ENCODE measurements around the gene EFNB3.

EFNB3 gene

DNA sequence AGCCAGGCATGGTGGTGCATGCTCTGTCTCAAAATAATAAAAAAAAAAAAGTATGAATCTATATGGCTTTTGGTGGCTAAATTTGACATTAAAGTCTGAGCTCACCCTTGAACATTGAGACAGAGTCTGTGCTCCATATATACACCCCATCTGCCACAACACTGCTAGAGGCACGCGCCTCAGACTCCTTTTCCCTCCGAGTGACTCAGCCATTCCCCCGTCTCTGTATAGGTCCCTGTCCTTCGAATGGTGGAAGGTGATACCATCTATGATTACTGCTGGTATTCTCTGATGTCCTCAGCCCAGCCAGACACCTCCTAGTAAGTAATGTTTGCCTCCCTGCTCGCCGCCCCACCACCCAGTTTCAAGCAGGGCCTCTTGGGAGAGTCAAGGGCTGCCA lies 4.5 kb upstream of the EFNB3 start:
- no peak for DNase-seq (ENCODE audit: low read depth)

DNA sequence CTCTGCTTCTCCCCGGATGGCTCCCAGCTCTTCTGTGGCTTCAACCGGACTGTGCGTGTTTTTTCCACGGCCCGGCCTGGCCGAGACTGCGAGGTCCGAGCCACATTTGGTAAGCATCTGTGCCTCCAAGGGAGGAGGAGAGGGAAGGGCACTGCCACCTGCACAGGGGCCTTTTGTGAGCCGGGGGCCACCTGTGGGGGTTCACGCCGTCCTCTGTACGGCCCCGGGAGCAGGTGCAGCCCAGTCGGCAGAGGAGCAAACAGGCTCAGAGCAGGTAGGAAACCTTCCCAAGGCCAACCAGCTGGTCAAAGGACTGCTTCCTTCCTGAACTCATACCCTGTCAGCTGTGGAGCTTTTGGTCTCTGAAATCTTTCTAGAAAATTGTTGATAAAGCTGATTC lies 3.3 kb upstream of the EFNB3 start:
- DNase-seq (ENCODE audit: low read depth) = no peak

DNA sequence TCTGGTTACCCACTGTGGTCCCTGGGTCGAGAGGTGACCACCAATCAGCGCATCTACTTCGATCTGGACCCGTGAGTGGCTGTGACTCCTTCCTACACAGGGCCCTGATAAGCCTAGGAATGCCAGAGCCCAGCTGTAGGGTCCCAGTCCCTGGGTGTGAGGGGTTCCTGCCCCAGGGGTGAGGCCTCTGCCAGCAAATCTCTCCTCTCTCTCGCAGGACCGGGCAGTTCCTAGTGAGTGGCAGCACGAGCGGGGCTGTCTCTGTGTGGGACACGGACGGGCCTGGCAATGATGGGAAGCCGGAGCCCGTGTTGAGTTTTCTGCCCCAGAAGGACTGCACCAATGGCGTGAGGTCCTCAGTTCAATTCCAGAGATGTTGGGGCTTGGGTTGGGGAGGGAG lies 2.2 kb upstream of the EFNB3 start:
- no peak for DNase-seq (ENCODE audit: low read depth)

DNA sequence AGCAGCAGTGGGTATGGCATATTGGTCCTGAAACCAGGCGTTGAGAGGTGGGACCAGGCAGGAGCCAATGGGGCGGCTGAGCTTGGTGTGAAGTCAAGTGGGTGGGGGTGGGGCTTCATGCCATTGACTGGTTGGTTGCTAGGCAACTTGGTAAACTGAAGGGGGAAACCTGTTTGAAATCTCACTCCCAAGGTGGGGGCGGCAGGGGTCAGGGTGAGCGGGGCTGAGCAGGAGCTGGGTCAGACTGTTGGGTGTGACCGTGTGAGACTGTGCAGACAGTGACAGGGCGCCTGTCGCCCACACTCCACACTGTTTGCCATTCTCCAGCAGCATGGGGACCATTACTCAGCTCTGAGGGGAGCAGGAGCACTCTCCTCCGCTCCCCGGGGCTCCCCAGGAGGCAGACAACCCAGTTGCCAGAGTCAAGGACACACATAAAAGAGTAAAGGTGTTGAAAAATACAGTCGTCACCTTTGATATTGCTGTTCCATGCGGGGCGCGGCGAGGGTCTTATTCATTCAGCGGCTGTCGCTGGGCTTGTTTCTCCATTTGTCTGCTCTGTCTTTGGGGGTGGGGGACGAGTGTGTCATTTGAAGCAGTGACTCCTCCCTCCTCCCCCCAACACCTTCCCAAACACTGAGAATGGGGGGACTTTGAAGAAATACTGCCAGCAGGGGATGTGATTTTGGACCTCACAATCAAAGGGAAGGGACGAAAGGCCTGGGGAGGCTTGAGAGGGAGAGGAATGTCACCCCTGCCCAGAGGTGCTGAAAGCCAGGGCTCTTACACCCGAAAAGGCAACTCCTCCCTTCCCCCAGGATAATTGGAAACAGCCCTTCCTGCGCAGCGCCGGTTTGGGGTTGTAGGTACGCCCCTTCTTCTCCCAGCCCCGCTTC lies 1.2 kb upstream of the EFNB3 start:
- DNase-seq (ENCODE audit: low read depth) = no peak

DNA sequence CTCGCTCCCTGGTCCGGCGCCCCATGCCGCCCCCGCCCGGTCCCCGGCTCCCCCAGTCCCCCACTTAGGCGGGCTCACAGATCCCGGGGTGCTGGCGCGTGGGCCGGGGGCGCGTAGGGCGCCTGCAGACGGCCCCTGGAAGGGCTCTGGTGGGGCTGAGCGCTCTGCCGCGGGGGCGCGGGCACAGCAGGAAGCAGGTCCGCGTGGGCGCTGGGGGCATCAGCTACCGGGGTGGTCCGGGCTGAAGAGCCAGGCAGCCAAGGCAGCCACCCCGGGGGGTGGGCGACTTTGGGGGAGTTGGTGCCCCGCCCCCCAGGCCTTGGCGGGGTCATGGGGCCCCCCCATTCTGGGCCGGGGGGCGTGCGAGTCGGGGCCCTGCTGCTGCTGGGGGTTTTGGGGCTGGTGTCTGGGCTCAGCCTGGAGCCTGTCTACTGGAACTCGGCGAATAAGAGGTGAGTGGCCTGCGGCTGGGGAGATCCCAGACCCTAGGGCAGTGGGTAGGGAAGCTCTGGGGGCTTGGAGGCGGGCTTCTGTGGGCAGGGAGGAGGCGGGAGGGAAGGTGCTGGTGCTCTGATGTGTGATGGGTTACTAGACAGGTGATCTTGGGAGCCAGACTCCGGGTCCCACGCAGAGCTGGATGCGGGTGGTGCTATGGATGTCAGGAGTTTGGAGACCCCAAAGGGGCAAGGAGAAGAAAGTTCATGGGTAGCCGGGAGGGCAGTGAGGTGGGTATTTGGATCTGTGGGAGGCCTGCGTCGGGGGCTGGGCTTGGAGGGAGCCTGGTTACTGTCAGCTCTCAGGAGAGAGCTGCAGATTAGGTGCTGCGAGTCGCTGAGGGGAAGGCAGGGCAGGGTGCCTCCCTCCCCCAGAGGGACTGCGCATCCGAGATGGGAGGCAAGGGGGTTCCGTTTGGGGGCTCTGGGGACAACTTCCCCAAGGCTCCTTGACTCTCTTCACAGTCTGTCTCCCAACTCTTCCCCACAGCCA lies 560 bp downstream of the EFNB3 start:
- DNase-seq (ENCODE audit: low read depth) = no peak

DNA sequence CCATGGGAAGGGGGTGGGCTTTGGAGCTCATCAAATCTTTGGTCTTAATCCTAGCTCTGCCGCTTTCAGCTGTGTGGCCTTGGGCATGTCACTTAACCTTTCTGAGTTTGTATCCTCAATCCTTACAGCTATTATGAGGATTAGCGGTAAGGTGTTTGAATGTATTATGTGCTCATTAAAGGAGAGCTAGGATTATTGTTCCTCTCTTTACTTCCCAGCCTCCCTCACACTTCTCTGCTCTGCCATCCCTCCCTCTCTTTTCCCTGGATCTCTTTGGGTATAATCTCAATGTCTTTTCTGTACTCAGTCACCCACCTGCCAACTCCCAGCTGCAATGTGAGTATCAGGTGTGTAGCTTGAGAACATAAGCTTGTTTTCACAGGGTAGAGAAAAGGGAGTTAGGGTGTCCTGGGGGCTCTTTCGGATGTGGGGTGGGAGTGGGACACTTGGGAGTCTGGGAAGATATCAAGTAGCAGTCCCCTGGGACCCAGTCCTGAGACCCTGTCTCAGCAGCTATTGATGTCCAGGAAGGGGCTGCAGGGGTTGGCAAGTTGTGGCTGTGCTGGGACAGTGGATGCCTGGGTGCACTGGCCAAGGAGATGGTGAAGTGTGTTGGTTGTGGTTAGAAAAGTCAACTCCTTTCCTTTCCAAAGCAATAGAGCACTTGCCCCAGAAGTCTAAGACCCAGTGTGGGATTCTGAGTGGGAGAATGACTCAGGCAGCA lies 1.8 kb downstream of the EFNB3 start:
- DNase-seq (ENCODE audit: low read depth) = no peak

DNA sequence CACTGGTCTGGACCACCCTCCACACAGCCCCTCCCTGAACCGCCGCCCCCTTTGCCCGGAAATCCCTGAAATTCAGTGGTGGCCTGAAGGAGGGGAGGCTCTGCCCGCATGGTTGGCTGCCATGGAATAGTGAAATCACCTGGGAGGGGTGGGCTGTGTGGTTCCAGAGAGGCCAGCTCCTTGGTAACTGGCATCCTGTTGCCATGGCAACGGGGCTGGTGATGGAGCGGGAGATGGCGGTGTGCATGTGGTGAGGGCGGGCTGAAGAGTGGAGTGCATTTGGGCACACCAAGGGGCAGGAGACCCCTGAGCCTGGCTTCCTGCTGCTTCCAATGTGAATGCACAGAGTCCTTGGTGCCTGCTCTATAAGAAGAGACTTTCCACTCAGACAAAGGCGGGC lies 2.4 kb downstream of the EFNB3 start:
- DNase-seq (ENCODE audit: low read depth) = no peak

DNA sequence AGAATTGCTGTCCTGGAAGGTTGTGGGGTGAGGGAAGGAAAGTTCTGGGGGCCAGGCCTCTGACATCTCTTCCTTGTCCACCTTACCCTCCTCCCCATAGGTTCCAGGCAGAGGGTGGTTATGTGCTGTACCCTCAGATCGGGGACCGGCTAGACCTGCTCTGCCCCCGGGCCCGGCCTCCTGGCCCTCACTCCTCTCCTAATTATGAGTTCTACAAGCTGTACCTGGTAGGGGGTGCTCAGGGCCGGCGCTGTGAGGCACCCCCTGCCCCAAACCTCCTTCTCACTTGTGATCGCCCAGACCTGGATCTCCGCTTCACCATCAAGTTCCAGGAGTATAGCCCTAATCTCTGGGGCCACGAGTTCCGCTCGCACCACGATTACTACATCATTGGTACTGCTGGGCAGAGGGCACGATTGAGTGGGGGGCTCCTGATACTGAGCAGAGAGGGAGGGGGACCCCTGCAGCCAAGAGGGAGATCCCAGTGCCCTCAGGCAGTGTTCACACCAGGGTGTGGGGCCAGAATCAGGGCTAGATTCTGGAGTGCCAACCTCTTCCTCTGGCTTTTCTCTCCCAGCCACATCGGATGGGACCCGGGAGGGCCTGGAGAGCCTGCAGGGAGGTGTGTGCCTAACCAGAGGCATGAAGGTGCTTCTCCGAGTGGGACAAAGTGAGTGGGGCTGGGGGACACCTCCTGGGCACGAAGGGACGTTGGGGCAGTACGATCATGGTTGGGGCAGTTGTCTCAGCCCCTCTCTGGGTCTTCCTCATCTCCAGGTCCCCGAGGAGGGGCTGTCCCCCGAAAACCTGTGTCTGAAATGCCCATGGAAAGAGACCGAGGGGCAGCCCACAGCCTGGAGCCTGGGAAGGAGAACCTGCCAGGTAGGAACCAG lies 3.1 kb downstream of the EFNB3 start:
- DNase-seq (ENCODE audit: low read depth) = no peak

DNA sequence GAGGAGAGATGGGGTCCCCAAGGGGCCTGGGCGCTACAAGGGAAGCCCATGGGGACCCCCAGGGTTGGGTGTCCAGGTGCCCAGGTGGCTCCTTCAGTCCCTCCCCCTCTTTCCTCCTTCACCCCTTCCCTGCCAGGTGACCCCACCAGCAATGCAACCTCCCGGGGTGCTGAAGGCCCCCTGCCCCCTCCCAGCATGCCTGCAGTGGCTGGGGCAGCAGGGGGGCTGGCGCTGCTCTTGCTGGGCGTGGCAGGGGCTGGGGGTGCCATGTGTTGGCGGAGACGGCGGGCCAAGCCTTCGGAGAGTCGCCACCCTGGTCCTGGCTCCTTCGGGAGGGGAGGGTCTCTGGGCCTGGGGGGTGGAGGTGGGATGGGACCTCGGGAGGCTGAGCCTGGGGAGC lies 4.0 kb downstream of the EFNB3 start:
- no peak for DNase-seq (ENCODE audit: low read depth)

DNA sequence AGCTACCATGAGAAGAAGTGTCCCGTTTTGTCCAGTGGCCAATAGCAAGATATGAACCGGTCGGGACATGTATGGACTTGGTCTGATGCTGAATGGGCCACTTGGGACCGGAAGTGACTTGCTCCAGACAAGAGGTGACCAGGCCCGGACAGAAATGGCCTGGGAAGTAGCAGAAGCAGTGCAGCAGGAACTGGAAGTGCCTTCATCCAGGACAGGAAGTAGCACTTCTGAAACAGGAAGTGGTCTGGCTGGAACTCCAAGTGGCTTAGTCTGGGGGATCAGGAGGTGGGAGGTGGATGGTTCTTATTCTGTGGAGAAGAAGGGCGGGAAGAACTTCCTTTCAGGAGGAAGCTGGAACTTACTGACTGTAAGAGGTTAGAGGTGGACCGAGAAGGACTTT lies 5.3 kb downstream of the EFNB3 start:
- DNase-seq (ENCODE audit: low read depth) = no peak

DNA sequence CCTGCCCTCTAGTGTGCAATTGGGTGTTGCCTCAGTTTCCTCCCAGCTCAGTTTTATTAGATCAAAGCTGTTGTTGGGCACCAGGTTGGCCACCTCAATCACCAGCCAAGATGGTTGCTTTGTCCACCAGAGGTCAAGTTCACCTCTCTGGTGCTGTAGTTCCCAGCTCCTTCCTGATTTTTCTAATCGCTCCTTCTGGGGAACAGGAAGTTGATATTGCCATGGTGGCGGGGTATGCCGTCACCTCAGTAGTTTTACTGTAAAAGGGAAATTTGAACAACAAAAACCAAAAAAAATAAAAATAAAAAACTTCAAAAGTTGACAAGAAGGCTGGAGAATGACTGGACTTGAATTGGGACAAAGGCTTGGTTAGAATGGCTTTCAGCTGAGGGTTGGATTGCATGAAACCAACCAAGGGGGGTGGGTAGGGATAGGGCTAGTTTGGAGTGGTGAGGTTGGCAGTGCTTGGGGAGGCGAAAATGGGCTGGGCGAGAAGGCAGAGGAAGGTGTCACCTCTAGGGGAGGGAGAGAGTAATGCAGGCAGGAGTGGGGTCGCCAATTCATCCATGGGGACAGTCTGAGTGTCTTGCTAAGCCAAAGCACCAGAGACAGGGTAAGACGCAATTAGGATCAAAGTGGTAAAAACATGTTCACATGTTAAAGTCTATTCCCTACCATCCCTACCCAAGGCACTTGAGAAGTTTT lies 6.2 kb downstream of the EFNB3 start:
- DNase-seq (ENCODE audit: low read depth) = no peak

DNA sequence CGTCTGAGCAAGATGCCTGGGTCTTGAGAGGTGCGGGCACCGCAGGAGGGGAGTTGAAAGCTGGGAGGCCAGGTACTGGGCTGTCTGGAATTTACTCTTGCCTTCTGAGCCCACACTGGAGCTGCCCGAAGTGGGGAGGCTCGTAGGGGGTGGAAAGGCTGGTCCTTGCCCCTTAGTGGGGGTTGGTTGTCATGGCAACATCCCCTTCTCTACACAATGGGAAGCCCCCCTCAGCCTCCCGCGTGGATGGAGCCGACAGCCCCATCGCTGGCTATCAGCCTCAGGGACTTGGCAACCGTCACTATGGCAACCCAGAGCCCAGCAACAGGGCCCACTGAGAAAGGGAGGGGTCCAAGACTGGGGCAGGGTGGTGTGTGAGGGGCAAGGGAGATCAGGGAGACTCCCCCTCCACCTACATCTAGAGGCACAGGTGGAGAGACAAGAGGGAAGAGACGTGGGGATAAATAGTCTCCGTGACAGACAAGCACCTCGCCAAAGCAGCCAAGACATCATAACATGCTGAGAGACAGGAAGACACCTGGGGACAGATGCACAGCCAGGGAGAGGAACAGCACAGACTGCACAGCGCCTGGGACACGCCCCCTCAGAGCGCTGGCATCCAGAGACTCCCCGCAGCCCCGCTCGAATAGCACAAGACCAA lies 7.2 kb downstream of the EFNB3 start:
- no peak for DNase-seq (ENCODE audit: low read depth)

DNA sequence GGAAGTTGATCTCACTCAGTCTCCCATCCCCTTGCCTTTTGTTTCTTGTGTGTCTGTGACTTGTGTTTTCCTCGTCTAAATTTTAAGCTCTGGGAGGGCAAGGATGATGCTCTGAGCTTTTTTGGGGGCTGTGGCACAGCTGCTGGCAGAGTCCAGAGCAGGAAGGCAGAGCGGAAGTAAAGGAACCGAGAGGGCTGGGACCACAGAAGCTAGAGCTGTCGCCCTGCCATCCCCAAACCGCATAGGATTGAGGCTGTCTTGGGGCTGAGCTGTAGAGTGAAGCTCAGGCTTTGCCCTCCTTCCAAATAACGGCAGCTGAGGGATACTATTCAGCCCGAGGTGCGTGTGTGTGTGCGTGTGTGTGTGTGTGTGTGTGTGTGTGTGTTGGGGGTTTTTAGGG lies 8.8 kb downstream of the EFNB3 start:
- DNase-seq (ENCODE audit: low read depth) = no peak

DNA sequence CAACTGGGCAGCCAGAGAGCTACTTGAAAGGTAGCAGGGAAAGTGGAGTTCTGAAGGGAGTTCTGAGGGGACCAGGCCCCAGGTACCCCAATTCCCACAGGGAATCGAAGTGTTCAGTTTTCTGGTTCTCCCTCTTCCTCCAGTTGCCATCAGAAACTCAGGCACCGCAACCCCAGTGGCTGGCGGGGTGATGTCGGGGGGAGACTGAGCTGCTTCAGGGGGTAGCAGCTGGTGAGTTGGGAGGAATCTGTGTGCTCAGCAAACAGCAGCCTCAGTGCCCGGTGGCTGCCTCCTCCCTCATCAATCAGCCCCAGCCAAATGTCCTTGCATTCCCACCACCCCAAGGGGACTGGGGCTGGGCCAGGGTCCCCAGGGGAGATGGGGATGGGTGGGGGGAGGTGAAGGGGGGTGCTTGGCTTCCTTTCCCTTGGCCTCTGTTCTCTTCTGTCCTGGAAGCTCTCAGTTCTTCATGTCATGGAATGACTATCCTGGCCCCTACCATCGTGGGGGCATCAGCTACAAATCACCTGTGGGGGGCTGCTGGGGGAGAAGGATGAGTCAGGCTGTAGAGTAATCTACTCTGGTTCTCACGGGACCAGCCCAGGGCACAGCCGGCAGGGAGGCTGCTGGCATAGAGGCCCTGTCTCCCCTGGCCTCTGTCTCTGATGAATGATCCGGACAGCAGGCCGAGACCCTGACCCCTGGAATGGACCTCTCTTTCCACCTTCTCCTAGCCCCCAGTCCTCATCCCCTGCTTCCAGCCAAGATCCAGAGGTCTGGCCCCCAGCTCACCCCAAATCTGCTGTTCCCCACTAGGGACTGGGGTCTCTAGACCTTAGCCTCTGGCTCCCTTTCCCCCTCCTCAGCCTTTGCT lies 10.0 kb downstream of the EFNB3 start:
- DNase-seq (ENCODE audit: low read depth) = no peak

DNA sequence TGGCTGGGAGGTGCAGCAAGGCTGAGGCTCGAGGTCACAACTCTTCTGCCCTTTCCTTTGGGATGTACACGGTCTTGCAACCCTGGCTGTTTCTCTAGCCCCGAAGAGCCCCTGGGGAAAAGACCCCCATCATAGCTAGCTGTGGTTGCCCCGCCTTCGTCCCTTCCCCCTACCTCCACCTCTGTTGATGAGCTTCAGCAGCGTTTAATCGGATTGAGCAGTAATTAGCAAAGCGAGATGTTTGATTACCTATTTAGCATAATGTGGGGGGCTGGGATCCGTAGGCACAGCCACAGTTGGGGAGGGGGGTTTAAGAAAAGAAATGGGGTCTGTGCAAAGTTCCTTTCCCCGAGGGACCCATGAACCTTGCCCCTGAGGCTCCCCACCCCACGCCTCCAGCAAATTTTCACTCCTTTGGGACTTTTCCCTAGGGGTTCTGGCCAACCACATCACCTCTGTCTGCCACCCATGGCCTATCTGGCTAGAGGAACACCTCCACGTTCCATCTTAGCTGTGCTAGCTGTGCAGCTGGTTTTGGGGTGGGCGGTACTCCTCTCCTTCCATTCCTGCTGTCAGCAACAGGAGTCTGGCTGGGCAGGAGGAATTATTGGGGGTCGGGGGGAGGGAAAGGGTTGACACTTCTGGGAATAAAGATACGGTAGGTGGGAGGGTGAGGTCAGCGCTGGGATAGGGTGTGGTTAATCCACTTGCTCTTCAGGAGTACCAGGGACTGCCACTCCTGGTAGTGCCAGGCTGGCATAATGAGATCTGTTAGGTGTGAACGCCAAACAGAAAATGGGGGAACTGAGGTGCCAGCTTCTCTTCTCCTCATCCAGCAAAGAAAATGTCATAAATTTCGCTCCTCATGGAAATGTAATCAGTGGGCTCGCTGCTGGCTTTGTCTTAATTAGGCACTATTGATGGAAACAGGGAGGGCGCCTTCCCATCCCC lies 11.2 kb downstream of the EFNB3 start:
- DNase-seq (ENCODE audit: low read depth) = no peak

DNA sequence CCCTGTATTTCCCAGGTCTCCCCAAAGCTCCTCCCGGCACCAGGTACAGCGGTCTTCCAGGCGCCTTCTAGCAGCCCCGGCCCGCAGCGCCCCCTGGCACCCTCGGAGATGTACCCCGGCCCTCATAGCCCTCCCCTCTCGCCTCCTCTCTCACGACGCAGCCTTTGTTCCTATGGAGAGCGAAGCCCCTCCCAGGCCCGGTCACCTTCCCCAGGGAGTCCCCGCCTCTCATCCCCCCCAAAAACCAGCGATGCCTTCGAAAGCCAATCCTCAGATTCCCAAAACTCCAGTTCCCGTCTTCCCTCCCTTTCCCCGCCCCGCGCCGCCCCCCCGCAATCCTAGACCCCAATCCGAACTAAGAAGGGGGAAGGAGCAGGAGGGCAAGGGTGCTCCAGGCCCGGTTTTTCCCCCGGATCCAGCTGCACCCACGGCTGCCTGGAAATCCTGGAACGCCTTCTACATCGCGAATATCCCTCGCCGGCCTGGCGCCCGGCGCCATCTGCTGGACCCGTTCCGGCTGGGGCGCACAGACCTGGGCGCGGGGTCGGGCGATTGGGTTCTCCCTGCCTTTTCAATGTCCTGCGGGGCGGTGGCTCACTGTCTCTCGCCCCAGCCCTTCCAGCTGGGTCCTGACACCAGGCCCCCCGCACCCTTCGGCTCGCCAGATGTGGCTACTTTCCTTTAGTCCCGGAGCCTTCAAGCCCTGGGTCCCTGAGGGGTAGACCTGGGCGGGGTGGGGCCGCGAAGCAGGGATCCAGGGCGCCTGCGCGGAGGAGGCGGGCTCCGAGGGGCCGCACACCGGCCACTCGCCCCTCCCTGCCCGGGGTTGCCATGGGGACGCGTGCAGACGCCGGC lies 12.1 kb downstream of the EFNB3 start, which contains the start of gene DNAH2:
TSS of gene DNAH2 (plus strand) at position 844 of the 855 bp plus-strand sequence. CDS start 1,991 bp downstream, outside the sequence.
- no peak for DNase-seq (ENCODE audit: low read depth)

Measured in activated T-cell treated with anti-CD3 and anti-CD28 coated beads for 1 hour (primary cell).